OCI-LY1 (cell line): Measurements from ENCODE around the gene CXCL10.

Source experiments
- H2AFZ ChIP-seq: fragments of 200-600 bp; sonication (generic), shearing (Covaris generic); 2 replicates; pipeline ENCODE4 v1.6.0; 2014; ENCODE audit warnings: antibody characterized with exemption, mild to moderate bottlenecking, low read length
- H3F3A ChIP-seq: fragments of 200-600 bp; sonication (generic), shearing (Covaris generic); 2 replicates; pipeline ENCODE4 v1.6.0; 2014; ENCODE audit warnings: mild to moderate bottlenecking, antibody characterized with exemption, low read length, moderate library complexity; ENCODE audit not compliant: insufficient read depth
- H3K27ac ChIP-seq: fragments of 200-600 bp; sonication (generic); 2 replicates; pipeline ENCODE4 v1.5.1; 2014; ENCODE audit warnings: low read length, mixed run types, mild to moderate bottlenecking, low read depth; ENCODE audit not compliant: poor library complexity, severe bottlenecking
- H3K27me3 ChIP-seq: fragments of 200-600 bp; sonication (generic); 2 replicates; pipeline ENCODE4 v1.6.0; 2014; ENCODE audit warnings: antibody characterized with exemption, mild to moderate bottlenecking, low read length, moderate library complexity; ENCODE audit not compliant: insufficient read depth
- H3K36me3 ChIP-seq: fragments of 200-600 bp; sonication (generic); 2 replicates; pipeline ENCODE4 v1.6.1; 2014; ENCODE audit warnings: mild to moderate bottlenecking, antibody characterized with exemption, low read length, moderate library complexity, mixed read lengths; ENCODE audit not compliant: insufficient read depth
- H3K4me1 ChIP-seq: fragments of 200-600 bp; sonication (generic); 2 replicates; pipeline ENCODE4 v1.5.1; 2014; ENCODE audit warnings: mild to moderate bottlenecking, low read length, moderate library complexity; ENCODE audit not compliant: insufficient read depth, severe bottlenecking
- H3K4me2 ChIP-seq: fragments of 200-600 bp; sonication (generic), shearing (Covaris generic); 2 replicates; pipeline ENCODE4 v1.6.1; 2014; ENCODE audit warnings: low read length
- H3K4me3 ChIP-seq: fragments of 200-600 bp; sonication (generic); 2 replicates; pipeline ENCODE4 v1.5.1; 2014; ENCODE audit warnings: low read length, low read depth, mild to moderate bottlenecking, mixed read lengths; ENCODE audit not compliant: poor library complexity, severe bottlenecking
- H3K79me2 ChIP-seq: fragments of 200-600 bp; shearing (Covaris generic); 2 replicates; pipeline ENCODE4 v1.6.1; 2016; ENCODE audit warnings: mixed run types, low read length, mixed read lengths; ENCODE audit not compliant: insufficient read depth
- H3K9ac ChIP-seq: fragments of 200-600 bp; sonication (generic), shearing (Covaris generic); 2 replicates; pipeline ENCODE4 v1.6.1; 2014; ENCODE audit warnings: mild to moderate bottlenecking, low read length, mixed read lengths
- H3K9me2 ChIP-seq: fragments of 200-600 bp; sonication (generic), shearing (Covaris generic); 2 replicates; pipeline ENCODE4 v1.6.1; 2014; ENCODE audit warnings: low read depth, mild to moderate bottlenecking, low read length, mixed read lengths
- H3K9me3 ChIP-seq: fragments of 200-600 bp; shearing (Covaris generic); 2 replicates; pipeline ENCODE4 v1.6.1; 2014; ENCODE audit warnings: low read length, mixed read lengths
- H4K20me1 ChIP-seq: fragments of 200-600 bp; sonication (generic), shearing (Covaris generic); 2 replicates; pipeline ENCODE4 v1.6.0; 2016; ENCODE audit warnings: mild to moderate bottlenecking, low read length; ENCODE audit not compliant: insufficient read depth
- CTCF ChIP-seq: fragments of 200-600 bp; sonication (generic), shearing (Covaris generic); IDR thresholded peaks from 2 replicates; pipeline ENCODE4 v1.5.1; 2017; ENCODE audit warnings: mild to moderate bottlenecking, antibody characterized with exemption, low read length, moderate library complexity, mixed read lengths
- EZH2 ChIP-seq: fragments of 200-600 bp; sonication (generic), shearing (Covaris generic); IDR thresholded peaks from 2 replicates; pipeline ENCODE4 v1.8.0; 2017; ENCODE audit warnings: borderline replicate concordance, mixed run types, mild to moderate bottlenecking, antibody characterized with exemption, low read length, moderate library complexity, mixed read lengths

CXCL10 gene

GRCh38 chr4:76007089-76007862 lies 16.0 kb downstream of the CXCL10 start, which contains the start of gene CXCL9:
Gene CXCL9 (minus strand): TSS chr4:76007509. CDS start chr4:76007449, 60 bp downstream.
- Histone ChIP-seq H3K4me2 (no peak within 1 kb of the TSS), H3K9me3 (no peaks in the 10 kb centered on the region), H4K20me1 (no peaks in the 10 kb centered on the region), H3K79me2 (no peaks in the 10 kb centered on the region), H3K4me1 (no peaks in the 10 kb centered on the region), H3K27me3 (no peaks in the 10 kb centered on the region), H3K36me3 (no peaks in the 10 kb centered on the region), H3F3A (no peaks in the 10 kb centered on the region), H2AFZ (no peak within 1 kb of the TSS), H3K27ac (no peak within 1 kb of the TSS), H3K9ac (no peak within 1 kb of the TSS), H3K4me3 (no peak within 1 kb of the TSS), H3K9me2 (no peaks in the 10 kb centered on the region)
- no peak for TF ChIP-seq EZH2
- TF ChIP-seq CTCF = no peak

- Histone ChIP-seq H4K20me1 (no peaks in the 10 kb centered on the region), H3K79me2 (no peaks in the 10 kb centered on the region), H3K9ac (no peak overlapping the region), H3K36me3 (no peaks in the 10 kb centered on the region), H3K4me1 (no peaks in the 10 kb centered on the region), H3K27ac (no peak overlapping the region), H3K4me3 (no peak overlapping the region), H3K9me3 (no peaks in the 10 kb centered on the region), H3K27me3 (no peaks in the 10 kb centered on the region), H3F3A (no peaks in the 10 kb centered on the region), H2AFZ (no peak overlapping the region), H3K9me2 (no peaks in the 10 kb centered on the region), H3K4me2 (no peak overlapping the region)
- TF ChIP-seq EZH2 (no peak), CTCF (no peak)
Measured at GRCh38 chr4:76003620-76004019, 19.7 kb downstream of the CXCL10 start.

GRCh38 chr4:76003035-76003434 lies 20.3 kb downstream of the CXCL10 start:
- Histone ChIP-seq H3K4me1 (no peaks in the 10 kb centered on the region), H3K9ac (no peak overlapping the region), H3K36me3 (no peaks in the 10 kb centered on the region), H3K9me3 (no peaks in the 10 kb centered on the region), H3F3A (no peaks in the 10 kb centered on the region), H3K9me2 (no peaks in the 10 kb centered on the region), H4K20me1 (no peaks in the 10 kb centered on the region), H3K27me3 (no peaks in the 10 kb centered on the region), H3K79me2 (no peaks in the 10 kb centered on the region), H3K4me2 (no peak overlapping the region), H3K27ac (no peak overlapping the region), H2AFZ (no peak overlapping the region), H3K4me3 (no peak overlapping the region)
- TF ChIP-seq CTCF (no peak), EZH2 (no peak)
